ENCODE results near the gene NTSR1.

- TF ChIP-seq, protein P1, sequence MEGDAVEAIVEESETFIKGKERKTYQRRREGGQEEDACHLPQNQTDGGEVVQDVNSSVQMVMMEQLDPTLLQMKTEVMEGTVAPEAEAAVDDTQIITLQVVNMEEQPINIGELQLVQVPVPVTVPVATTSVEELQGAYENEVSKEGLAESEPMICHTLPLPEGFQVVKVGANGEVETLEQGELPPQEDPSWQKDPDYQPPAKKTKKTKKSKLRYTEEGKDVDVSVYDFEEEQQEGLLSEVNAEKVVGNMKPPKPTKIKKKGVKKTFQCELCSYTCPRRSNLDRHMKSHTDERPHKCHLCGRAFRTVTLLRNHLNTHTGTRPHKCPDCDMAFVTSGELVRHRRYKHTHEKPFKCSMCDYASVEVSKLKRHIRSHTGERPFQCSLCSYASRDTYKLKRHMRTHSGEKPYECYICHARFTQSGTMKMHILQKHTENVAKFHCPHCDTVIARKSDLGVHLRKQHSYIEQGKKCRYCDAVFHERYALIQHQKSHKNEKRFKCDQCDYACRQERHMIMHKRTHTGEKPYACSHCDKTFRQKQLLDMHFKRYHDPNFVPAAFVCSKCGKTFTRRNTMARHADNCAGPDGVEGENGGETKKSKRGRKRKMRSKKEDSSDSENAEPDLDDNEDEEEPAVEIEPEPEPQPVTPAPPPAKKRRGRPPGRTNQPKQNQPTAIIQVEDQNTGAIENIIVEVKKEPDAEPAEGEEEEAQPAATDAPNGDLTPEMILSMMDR (IDR thresholded peaks at IDR 0.05) = no peak
- TF ChIP-seq TCF7L2 (IDR thresholded peaks at IDR 0.05; ENCODE audit: low read depth, low read length) (no peak), POLR2AphosphoS5 (IDR thresholded peaks at IDR 0.05; ENCODE audit: low read depth, low read length) (no peak), REST (IDR thresholded peaks at IDR 0.05; ENCODE audit: insufficient read depth in 1 of 2, low read depth in 2 of 2, low read length in 1 of 2) (no peak)
Observed at GRCh38 chr20:62772103-62772611, 63.5 kb downstream of the NTSR1 start.

All from Panc1 (cell line).